Stimulated activated CD4-positive, alpha-beta T cell treated with anti-CD3 and anti-CD28 coated beads, TNF-alpha, amount 100 ng/mL, for 4 hours (primary cell): ENCODE data around the gene FNDC3A.

Experiments
- DNase-seq, 3 experiments: peaks; one replicate each; pipeline ENCODE4 v3.0.0-alpha.2; 2020; ENCODE audit warnings: low read depth in 3 of 3

FNDC3A gene

DNA sequence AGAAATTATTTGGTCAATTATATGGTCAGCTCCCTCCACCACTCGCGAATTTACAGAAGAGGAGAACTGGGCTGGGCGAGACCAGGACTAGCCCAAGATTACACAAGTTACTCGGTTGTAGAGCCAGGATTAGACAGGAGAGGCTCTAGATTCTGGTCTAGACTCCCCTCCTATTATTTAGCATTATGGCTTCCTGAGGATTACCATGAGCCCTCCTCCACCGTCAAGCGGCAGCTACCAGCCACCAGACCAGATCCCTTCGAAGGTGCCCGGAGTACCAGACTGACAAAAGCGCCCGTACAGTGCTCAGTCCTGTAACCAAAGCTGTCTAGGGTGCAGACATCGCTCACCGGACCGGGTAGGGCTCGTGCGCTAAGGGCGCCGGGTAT is 243.9 kb downstream of the FNDC3A start:
- no peak for DNase-seq

DNA sequence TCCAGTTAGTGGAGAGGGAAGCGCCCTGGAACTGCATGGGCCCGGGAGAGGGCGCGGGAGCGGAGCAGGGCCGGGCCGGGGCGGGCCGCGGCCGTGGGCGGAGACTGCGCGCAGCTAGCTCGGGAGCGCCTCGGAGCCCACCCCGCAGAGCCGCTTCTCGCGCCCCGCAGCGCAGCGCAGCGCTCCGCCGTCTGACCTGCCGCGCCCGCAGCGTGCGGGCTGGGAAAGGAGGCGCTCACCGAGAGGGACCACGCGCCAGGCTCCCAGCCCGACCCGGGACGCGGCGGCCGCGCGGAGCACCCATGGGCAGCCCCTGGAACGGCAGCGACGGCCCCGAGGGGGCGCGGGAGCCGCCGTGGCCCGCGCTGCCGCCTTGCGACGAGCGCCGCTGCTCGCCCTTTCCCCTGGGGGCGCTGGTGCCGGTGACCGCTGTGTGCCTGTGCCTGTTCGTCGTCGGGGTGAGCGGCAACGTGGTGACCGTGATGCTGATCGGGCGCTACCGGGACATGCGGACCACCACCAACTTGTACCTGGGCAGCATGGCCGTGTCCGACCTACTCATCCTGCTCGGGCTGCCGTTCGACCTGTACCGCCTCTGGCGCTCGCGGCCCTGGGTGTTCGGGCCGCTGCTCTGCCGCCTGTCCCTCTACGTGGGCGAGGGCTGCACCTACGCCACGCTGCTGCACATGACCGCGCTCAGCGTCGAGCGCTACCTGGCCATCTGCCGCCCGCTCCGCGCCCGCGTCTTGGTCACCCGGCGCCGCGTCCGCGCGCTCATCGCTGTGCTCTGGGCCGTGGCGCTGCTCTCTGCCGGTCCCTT is 244.5 kb downstream of the FNDC3A start, which contains the start of gene MLNR:
TSS of gene MLNR (plus strand) at position 303 of the 820 bp plus-strand sequence. CDS start at position 303, 0 bp downstream.
- DNase-seq: peak in 1 of 3 experiments; percentile 11

DNA sequence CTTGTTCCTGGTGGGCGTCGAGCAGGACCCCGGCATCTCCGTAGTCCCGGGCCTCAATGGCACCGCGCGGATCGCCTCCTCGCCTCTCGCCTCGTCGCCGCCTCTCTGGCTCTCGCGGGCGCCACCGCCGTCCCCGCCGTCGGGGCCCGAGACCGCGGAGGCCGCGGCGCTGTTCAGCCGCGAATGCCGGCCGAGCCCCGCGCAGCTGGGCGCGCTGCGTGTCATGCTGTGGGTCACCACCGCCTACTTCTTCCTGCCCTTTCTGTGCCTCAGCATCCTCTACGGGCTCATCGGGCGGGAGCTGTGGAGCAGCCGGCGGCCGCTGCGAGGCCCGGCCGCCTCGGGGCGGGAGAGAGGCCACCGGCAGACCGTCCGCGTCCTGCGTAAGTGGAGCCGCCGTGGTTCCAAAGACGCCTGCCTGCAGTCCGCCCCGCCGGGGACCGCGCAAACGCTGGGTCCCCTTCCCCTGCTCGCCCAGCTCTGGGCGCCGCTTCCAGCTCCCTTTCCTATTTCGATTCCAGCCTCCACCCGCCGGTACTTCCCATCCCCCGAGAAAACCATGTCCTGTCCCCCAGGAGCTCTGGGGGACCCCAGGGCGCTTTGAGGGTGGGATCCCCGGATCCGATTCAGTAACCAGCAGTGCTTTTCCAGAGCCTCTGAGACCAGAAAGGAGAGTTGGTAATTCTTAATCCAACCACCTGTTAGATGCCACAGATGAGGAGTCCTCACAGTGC is 245.3 kb downstream of the FNDC3A start:
- DNase-seq: no peak

DNA sequence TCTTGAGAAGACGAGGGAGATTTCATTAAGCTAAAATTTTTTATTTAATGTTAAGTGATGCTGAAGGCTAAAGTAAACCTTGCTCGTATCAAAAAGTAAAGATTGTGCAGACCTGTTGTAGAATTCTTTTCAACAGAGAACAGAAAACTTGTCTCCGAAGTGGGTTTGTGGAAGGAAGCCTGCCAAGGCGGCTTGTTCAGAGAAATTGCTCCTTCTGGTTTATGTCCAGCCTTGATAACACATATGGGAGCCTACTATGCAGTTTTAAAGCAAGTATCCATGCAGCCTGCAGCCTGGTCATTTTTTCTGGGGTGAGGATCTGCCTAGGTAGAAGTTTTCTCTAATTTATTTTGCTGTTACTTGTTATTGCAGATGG is 245.9 kb downstream of the FNDC3A start:
- DNase-seq: no peak

DNA sequence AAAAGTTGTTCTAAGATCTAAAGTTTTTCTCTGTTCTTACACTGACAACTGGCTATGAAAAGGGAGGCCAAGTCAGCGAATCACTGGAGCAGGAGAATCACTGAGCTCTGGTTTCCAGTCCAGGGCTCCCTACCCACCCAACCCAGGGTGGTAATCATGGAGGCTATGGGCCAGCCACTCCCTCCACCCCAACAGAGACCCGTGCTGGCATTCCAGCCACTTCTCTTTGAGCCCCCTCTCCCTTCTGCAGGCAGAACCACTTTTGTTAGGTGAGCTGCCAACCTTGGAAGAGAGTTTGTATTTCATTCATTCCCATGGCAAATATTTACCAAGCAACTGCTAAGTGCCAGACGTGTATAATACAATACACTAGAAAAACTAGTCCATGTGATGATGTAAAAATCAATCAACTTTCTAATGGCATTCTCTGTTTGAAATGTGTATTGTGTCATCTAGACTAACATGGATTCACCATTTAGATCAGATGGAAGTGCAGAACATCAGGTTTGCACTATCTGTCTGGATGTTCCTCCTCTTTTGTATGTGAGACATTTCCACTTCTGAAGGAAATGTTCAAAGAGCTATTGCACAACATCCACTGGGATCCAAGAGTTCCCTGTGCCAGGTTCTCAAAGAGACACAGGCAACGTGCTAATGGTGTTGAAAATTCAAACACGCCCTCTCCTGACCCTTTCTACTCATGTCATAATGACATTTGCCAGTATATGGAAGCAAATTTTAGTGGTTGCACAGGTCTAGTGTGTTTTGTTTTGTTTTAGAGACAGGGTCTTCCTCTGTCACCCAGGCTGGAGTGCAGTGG is 249.7 kb downstream of the FNDC3A start:
- DNase-seq: no peak

DNA sequence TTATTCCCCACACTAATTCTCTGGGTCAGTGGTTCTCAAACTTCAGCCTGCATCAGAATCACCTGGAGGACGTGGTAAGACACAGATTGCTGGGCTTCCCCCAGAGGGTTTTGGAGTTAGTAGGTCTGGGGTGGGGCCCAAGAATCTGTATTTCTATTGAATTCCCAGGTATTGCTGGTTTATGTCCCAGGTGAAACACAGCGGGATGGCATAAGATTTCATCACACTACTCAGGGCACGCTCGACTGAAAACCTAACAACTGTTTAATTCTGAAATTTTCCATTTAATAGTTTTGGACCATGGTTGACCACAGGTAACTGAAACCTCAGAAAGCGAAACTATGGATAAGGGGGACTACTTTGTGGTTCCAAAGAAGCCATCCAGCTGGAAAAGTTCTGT is 250.9 kb downstream of the FNDC3A start:
- no peak for DNase-seq

- no peak for DNase-seq
These were observed 259.0 kb downstream of the FNDC3A start for GRCh38 chr13:49234741-49235140.

DNA sequence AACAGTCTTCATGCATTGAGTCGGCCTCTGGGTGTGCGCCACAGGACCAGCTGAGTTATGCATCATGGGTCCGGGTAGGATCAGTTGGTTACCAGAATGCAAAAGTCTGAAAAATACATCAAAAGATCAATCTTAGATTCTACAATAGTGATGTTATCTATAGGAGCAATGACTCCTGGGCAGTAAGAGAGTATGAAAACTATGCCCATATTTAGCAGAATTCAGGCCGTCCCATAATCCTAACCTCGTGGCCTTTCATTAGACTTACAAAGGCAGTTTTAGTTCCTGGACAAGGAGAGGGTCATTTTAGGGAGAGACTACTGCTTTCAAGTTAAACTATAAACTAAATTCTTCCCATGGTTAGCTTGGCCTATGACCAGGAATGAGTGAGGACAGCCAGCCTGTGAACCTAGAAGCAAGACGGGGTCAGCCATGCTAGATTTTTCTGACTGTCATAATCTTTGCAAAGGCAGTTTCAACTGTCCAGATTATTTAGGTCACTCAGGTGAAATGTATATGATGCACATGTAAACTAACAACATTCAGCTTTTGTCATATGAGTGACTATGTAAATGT is 260.2 kb downstream of the FNDC3A start:
- no peak for DNase-seq

- no peak for DNase-seq
These were observed 262.9 kb downstream of the FNDC3A start for GRCh38 chr13:49238621-49239020.

- DNase-seq: no peak
These were observed 264.3 kb downstream of the FNDC3A start for GRCh38 chr13:49240017-49240416.

DNA sequence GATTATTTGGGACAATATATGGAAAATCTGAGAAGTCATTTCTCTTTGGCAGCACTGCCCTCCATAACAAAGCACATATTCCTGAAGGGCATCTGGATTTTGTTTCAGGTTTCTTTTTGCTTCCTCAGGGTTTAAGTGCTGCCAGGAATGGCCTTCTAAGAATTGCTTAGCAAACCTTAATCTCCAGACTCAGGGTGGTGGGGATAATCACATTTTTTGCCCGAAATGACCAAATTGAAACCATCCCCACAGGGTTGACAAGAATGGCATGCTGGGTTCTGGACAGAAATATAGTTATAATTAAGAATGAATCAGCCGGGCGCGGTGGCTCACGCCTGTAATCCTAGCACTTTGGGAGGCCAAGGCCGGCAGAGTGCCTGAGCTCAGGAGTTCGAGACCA is 265.6 kb downstream of the FNDC3A start:
- no peak for DNase-seq

DNA sequence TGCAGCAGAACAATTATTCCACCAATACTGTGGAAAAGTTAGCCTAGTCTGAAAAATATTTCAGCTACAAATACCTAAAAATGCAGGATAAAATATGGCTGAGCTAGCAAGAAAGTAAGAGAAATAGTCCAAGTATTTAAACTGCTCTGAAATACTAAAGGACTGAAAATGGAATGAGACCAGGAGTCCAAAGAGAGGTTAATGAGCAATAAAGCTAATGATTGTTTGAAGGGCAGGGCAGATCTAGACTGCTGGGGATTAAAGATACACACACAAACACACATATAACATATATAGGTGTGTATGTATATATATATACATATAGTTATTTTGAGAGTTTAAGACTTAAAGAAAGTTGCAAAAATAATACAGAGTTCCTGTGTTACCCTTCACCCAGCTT is 269.4 kb downstream of the FNDC3A start:
- no peak for DNase-seq

DNA sequence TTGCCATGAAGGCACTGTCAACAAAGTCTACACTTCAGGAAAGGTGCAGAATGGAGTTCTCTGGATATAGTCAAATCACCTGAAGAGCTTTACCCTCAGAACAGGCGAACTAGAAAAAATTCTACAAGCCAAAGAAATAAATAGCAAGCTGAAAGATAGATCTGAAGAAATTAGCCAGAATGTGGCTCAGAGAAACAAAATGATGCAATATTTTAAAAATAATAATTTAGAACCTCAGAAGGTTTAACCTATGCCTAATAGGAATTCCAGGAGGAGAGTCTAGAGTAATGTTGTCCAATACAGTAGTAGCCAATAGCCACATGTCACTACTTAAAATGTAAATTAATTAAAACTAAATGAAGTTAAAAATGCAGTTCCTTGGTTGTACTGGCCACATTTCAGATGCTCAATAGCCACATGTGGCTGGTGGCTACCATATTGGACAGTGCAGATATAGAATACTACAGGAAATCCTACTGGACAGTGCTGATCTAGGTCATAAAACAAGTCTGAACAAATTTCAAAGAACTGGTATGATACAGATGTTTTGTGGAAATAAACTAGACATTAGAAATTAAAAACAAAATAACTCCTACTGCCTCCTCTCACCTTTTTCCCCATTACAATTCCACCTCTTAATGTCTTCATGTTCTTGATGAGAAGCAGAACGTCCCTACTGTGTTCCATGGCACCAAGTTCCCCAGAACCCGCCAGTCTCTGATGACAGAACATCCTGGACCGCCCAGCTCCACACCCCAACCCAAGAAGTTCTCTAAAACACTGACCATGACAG is 271.3 kb downstream of the FNDC3A start:
- DNase-seq: no peak

GRCh38 chr13:49247643-49248621 is 272.2 kb downstream of the FNDC3A start, which contains the start of gene CDADC1:
CDADC1 (plus strand) TSS chr13:49247925; CDS start chr13:49248038, 113 bp downstream.
- DNase-seq: peak; percentile 70 to 82 (median 76)

GRCh38 chr13:49248622-49249002 is 272.9 kb downstream of the FNDC3A start:
- DNase-seq: no peak

- no peak for DNase-seq
These were observed 275.6 kb downstream of the FNDC3A start for GRCh38 chr13:49251326-49251725.

GRCh38 chr13:49253310-49253709 is 277.6 kb downstream of the FNDC3A start:
- DNase-seq: no peak

DNA sequence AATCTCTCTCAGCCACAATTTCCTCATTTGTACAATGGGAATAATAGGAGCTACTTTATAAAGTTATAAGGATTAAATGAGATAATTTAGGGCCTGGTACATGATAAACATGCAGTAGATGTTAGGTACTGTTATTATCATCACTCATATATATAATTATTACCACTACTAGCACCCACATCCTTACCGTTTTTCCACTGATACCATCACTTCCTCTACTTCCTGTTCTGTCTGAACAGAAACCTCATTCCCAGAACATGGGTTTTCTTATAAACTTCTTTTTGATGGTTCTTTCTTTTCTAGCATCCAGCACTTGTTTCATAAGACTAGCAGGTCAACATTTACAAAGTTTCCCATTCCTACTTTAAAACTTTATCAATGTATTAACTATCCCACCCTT is 278.3 kb downstream of the FNDC3A start:
- DNase-seq: no peak

DNA sequence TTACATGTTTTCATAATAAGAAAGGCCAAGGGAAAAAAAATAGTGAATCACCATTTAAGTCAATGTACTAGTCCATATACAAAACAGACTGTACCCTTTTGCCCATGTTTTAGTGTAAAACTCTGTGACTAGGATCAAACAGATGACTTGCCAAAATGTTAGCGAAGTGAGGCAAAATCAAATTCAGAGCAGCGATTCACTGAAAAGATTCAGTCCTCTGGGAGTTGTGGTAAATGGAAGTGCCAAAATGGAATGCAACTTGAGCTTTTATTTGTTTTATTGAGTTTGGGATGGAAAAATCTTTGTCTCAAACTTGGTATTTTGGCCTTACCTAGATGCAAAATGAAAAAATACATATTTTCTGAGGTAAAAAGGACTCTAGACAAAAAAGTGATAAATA is 281.1 kb downstream of the FNDC3A start:
- no peak for DNase-seq
